ENCODE measurements around the gene ZFYVE9.
"Not testable (repeated sequence)": the region's sequence is repeated elsewhere in the genome, so short reads cannot be mapped to it uniquely, and the experiment has no call there.

ZFYVE9 gene

GRCh38 chr1:52141513-52142219, at the start of gene ZFYVE9:
ZFYVE9 (plus strand) TSS chr1:52142089; CDS start chr1:52233207, 91,118 bp downstream.
- DNase-seq (ENCODE audit: low read depth), result peak; percentile 81
- peak; percentile 78 for TF ChIP-seq CTCF (IDR thresholded peaks at IDR 0.05; ENCODE audit: insufficient read depth, low read depth, low read length, missing control alignments)
- H3K4me3 ChIP-seq (ENCODE audit: low read depth, low read length), result peak within 1 kb of the TSS; percentile 60

- DNase-seq (ENCODE audit: low read depth); H3K4me3 ChIP-seq (ENCODE audit: low read depth, low read length): not testable (repeated sequence)
Measured at GRCh38 chr1:52094300-52094699, 47.6 kb upstream of the ZFYVE9 start.

- DNase-seq (ENCODE audit: low read depth), result peak; percentile 14
- no peak for TF ChIP-seq CTCF (IDR thresholded peaks at IDR 0.05; ENCODE audit: insufficient read depth, low read depth, low read length, missing control alignments)
- H3K4me3 ChIP-seq (ENCODE audit: low read depth, low read length), result no peak overlapping the region
Measured at GRCh38 chr1:52096216-52096615, 45.7 kb upstream of the ZFYVE9 start.

GRCh38 chr1:52098139-52098871, 43.6 kb upstream of the ZFYVE9 start:
- TF ChIP-seq CTCF (IDR thresholded peaks at IDR 0.05; ENCODE audit: insufficient read depth, low read depth, low read length, missing control alignments), result no peak
- no peak overlapping the region for H3K4me3 ChIP-seq (ENCODE audit: low read depth, low read length)
- peak; percentile 42 for DNase-seq (ENCODE audit: low read depth)

- no peak for TF ChIP-seq CTCF (IDR thresholded peaks at IDR 0.05; ENCODE audit: insufficient read depth, low read depth, low read length, missing control alignments)
- DNase-seq (ENCODE audit: low read depth), result peak; percentile 59
- H3K4me3 ChIP-seq (ENCODE audit: low read depth, low read length), result no peak overlapping the region
Measured at GRCh38 chr1:52102336-52103013, 39.4 kb upstream of the ZFYVE9 start.

GRCh38 chr1:52111492-52111891, 30.4 kb upstream of the ZFYVE9 start:
- no peak for DNase-seq (ENCODE audit: low read depth)
- no peak for TF ChIP-seq CTCF (IDR thresholded peaks at IDR 0.05; ENCODE audit: insufficient read depth, low read depth, low read length, missing control alignments)
- no peak overlapping the region for H3K4me3 ChIP-seq (ENCODE audit: low read depth, low read length)

- TF ChIP-seq CTCF (IDR thresholded peaks at IDR 0.05; ENCODE audit: insufficient read depth, low read depth, low read length, missing control alignments), result no peak
- H3K4me3 ChIP-seq (ENCODE audit: low read depth, low read length), result no peak overlapping the region
- no peak for DNase-seq (ENCODE audit: low read depth)
Measured at GRCh38 chr1:52112489-52112888, 29.4 kb upstream of the ZFYVE9 start.
